B cell (primary cell): ENCODE data around the gene CA11. TPM values are rescaled to one million over a fixed set of nuclear protein-coding genes. Genes with fewer than 3 reads are reported as not detected.

Experiments used
- ATAC-seq: fragments of 200-7000 bp; cut with Tn5 transposase; one replicate; pipeline ENCODE4 v1.10.0; 2021; ENCODE audit warnings: low read depth, mild to moderate bottlenecking, moderate number of reproducible peaks, moderate library complexity
- CTCF ChIA-PET: fragments of 350-600 bp; sonication (Branson Sonifier 250); formaldehyde crosslinking; loops from one replicate; lab custom pipeline; 2021; ENCODE audit warnings: antibody characterized with exemption, inconsistent platforms; lab: Charles Lee
- POLR2A ChIA-PET: fragments of 350-600 bp; sonication (Branson Sonifier 250); formaldehyde crosslinking; loops from one replicate; lab custom pipeline; 2021; ENCODE audit warnings: antibody characterized with exemption; lab: Charles Lee
- DNase-seq: peaks from one replicate; pipeline ENCODE4 v3.0.0; 2013
- H2AFZ ChIP-seq: 2 replicates; pipeline ENCODE4 v1.6.1; 2012; ENCODE audit warnings: mild to moderate bottlenecking, low read depth, low read length; ENCODE audit not compliant: insufficient read depth, poor library complexity, severe bottlenecking
- H3K27ac ChIP-seq, 2 donors: 1 replicate in 1 of 2; 2 replicates in 1 of 2; pipeline ENCODE4 v1.5.1; 2012 to 2013; ENCODE audit warnings: low read length in 2 of 2, mild to moderate bottlenecking in 2 of 2, moderate library complexity in 1 of 2
- H3K27me3 ChIP-seq, 4 experiments: fragments of 200-600 bp in 1 of 4; sonication (generic) in 1 of 4; replicated peaks in 1 of 4; 1 replicate in 2 of 4; 2 replicates in 2 of 4; pipeline versions ENCODE4 v1.6.1 to v1.7.0; 2013 to 2016; ENCODE audit warnings: low read length in 3 of 4, mild to moderate bottlenecking in 2 of 4, mixed read lengths in 1 of 4, moderate library complexity in 1 of 4; ENCODE audit not compliant: insufficient read depth in 4 of 4, control insufficient read depth in 3 of 4; ENCODE audit errors: control extremely low read depth in 1 of 4
- H3K36me3 ChIP-seq, 2 experiments: replicated peaks in 1 of 2; 1 replicate in 1 of 2; 2 replicates in 1 of 2; pipeline versions ENCODE4 v1.6.1 to v1.7.1; 2013; ENCODE audit warnings: low read length in 1 of 2; ENCODE audit not compliant: insufficient read depth in 2 of 2, control insufficient read depth in 1 of 2; ENCODE audit errors: control extremely low read depth in 1 of 2, extremely low read depth in 1 of 2
- H3K4me1 ChIP-seq, 2 donors: fragments of 200-600 bp in 1 of 2; sonication (generic) in 1 of 2; 1 replicate in 1 of 2; 2 replicates in 1 of 2; pipeline versions ENCODE4 v1.5.1 to v1.6.1; 2013 to 2017; ENCODE audit warnings: low read length in 2 of 2; ENCODE audit not compliant: control insufficient read depth in 2 of 2, insufficient read depth in 2 of 2
- H3K4me2 ChIP-seq: replicated peaks from 2 replicates; pipeline ENCODE3; 2012; ENCODE audit warnings: mild to moderate bottlenecking, low read depth, low read length; ENCODE audit not compliant: poor library complexity, severe bottlenecking
- H3K4me3 ChIP-seq, 5 experiments: fragments of 200-600 bp in 1 of 5; sonication (generic) in 1 of 5; 1 replicate in 3 of 5; 2 replicates in 2 of 5; pipeline versions ENCODE4 v1.5.1 to v1.7.0; 2011 to 2016; ENCODE audit warnings: low read length in 4 of 5, mild to moderate bottlenecking in 4 of 5, low read depth in 2 of 5, control low read depth in 1 of 5, moderate library complexity in 1 of 5; ENCODE audit not compliant: insufficient read depth in 1 of 5; ENCODE audit errors: control extremely low read depth in 1 of 5, extremely low read depth in 1 of 5
- H3K79me2 ChIP-seq: fragments of 200-600 bp; sonication (generic); one replicate; pipeline ENCODE4 v1.6.0; 2016; ENCODE audit warnings: low read length; ENCODE audit not compliant: control insufficient read depth, insufficient read depth
- H3K9ac ChIP-seq: fragments of 200-600 bp; sonication (generic); 2 replicates; pipeline ENCODE4 v1.6.1; 2017; ENCODE audit warnings: mild to moderate bottlenecking, low read length, moderate library complexity
- H3K9me3 ChIP-seq, 3 donors: one replicate each; pipeline versions ENCODE4 v1.6.1 to v1.7.1; 2013; ENCODE audit warnings: low read length in 2 of 3; ENCODE audit not compliant: control insufficient read depth in 2 of 3, insufficient read depth in 1 of 3; ENCODE audit errors: control extremely low read depth in 1 of 3
- H4K20me1 ChIP-seq: 2 replicates; pipeline ENCODE4 v1.6.0; 2012; ENCODE audit warnings: mild to moderate bottlenecking, low read length; ENCODE audit not compliant: insufficient read depth, control insufficient read depth, poor library complexity, severe bottlenecking
- H3K27ac Mint-ChIP-seq: one replicate; pipeline ENCODE4 v1.8.0; 2021; ENCODE audit warnings: mixed read lengths
- H3K27me3 Mint-ChIP-seq: one replicate; pipeline ENCODE4 v1.8.0; 2021; ENCODE audit warnings: mixed read lengths
- H3K4me1 Mint-ChIP-seq: one replicate; pipeline ENCODE4 v1.8.0; 2021; ENCODE audit warnings: mixed read lengths
- H3K4me3 Mint-ChIP-seq: one replicate; pipeline ENCODE4 v1.8.0; 2021; ENCODE audit warnings: mixed read lengths
- H3K9me3 Mint-ChIP-seq: one replicate; pipeline ENCODE4 v1.8.0; 2022; ENCODE audit warnings: mixed read lengths; ENCODE audit not compliant: insufficient read depth
- EZH2 ChIP-seq: IDR thresholded peaks from 2 replicates; pipeline ENCODE4 v1.6.1; 2012; ENCODE audit warnings: borderline replicate concordance, low read depth, mild to moderate bottlenecking, moderate library complexity, low read length; ENCODE audit not compliant: insufficient read depth, poor library complexity, severe bottlenecking
- WGBS: methylation state at CpG from one replicate; pipeline ENCODE4 v1.1.5; 2013; ENCODE audit warnings: missing lambda C conversion rate; ENCODE audit not compliant: insufficient coverage; 5-methylcytosine and 5-hydroxymethylcytosine counted together
- intact Hi-C: fragments of 100-400 bp; cut with micrococcal nuclease; formaldehyde crosslinking; loops from one replicate; pipeline ENCODE4 v1.10.0; 2022
- polyA plus RNA-seq: library from polyadenylated mRNA; depleted of rRNA; stranded (reverse); fragments of >200 nt; gene quantifications from 2 replicates; pipeline ENCODE4 v1.2.3, GENCODE V29; 2012
- total RNA-seq, 2 donors: library from RNA; stranded (reverse); fragments of 120-200 nt in 1 of 2; gene quantifications; 1 replicate in 1 of 2; 2 replicates in 1 of 2; pipeline versions ENCODE4 v1.2.3 to v1.2.4, GENCODE V29; 2013 to 2022
- TF ChIP-seq, protein P1 (sequence below): fragments of 200-600 bp; IDR thresholded peaks from one replicate; pipeline ENCODE4 v1.8.0; 2022; ENCODE audit warnings: antibody characterized with exemption, mild to moderate bottlenecking

The CA11 gene
- total and polyA plus RNA-seq, 2 donors (not counting 1 experiment from before 2014, with no cell fraction given) = 6.5 to 27.7 TPM

- POLR2A ChIA-PET = no interaction called here
Observed at GRCh38 chr19:48603001-48603400, 43.0 kb downstream of the CA11 start.

DNA sequence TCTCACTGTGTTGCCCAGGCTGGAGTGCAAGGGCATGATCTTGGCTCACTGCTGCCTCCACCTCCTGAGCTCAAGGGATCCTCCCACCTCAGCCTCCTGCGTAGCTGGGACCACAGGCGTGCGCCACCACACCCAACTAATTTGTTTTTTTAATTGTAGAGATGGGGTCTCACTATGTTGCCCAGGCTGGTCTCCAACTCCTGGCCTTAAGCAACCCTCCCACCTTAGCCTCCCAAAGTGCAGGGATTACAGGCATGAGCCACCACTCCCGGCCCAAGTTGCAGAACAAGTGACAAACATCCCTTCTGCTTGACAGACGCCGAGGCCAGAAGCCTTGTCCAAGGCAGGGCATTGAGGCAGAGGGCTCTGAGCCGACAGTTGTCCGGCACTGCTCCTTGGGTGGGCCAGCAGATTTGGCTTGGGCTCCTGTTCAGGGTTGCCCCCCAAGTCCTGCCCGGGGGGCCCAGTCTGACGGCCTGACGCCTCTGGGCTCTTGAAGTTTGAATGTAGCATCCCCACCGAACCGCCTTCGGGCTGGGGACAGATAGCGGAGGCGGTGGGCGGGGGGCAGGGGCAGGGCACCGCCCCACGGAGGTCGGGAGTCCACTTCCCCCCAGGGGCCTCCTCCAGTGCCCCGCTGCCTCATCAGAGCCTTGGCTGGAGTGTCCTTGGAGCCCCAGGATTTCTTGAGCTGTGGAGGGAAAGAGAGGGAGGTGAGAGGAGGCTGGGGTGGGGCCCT is 45.1 kb downstream of the CA11 start:
- H3K4me3 ChIP-seq = no peak overlapping the region
- 88% methylated on average over 18 of the region's 21 CpGs for WGBS
- H3K27me3 Mint-ChIP-seq = peaks cover 4% of the 10 kb centered on the region
- ChIA-PET CTCF (interaction anchor here (1.4 kb wide), 1 partner anchor 12 kb away, joined by 5 read pairs; no protein-coding TSS in a partner anchor), POLR2A (no interaction called here)
- peaks cover 0 to 3% (median 0%) of the 10 kb centered on the region in 4 experiments for H3K27me3 ChIP-seq
- intact Hi-C loops = no loop called here
- DNase-seq (no peak), ATAC-seq (no peak)
- H3K9ac ChIP-seq = no peak overlapping the region
- H3K4me1 Mint-ChIP-seq = peaks cover 2% of the 10 kb centered on the region
- no peaks in the 10 kb centered on the region for H3K9me3 ChIP-seq
- no peak overlapping the region for H3K27ac Mint-ChIP-seq
- no peaks in the 10 kb centered on the region for H3K9me3 Mint-ChIP-seq
- no peaks in the 10 kb centered on the region for H3K79me2 ChIP-seq
- H3K4me3 Mint-ChIP-seq = no peak overlapping the region
- H2AFZ ChIP-seq = no peak overlapping the region
- H4K20me1 ChIP-seq = no peaks in the 10 kb centered on the region
- TF ChIP-seq, protein P1, sequence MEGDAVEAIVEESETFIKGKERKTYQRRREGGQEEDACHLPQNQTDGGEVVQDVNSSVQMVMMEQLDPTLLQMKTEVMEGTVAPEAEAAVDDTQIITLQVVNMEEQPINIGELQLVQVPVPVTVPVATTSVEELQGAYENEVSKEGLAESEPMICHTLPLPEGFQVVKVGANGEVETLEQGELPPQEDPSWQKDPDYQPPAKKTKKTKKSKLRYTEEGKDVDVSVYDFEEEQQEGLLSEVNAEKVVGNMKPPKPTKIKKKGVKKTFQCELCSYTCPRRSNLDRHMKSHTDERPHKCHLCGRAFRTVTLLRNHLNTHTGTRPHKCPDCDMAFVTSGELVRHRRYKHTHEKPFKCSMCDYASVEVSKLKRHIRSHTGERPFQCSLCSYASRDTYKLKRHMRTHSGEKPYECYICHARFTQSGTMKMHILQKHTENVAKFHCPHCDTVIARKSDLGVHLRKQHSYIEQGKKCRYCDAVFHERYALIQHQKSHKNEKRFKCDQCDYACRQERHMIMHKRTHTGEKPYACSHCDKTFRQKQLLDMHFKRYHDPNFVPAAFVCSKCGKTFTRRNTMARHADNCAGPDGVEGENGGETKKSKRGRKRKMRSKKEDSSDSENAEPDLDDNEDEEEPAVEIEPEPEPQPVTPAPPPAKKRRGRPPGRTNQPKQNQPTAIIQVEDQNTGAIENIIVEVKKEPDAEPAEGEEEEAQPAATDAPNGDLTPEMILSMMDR = no peak
- TF ChIP-seq EZH2 = no peak
- no peak overlapping the region for H3K4me2 ChIP-seq
- no peak overlapping the region for H3K27ac ChIP-seq
- no peaks in the 10 kb centered on the region for H3K4me1 ChIP-seq
- H3K36me3 ChIP-seq = no peaks in the 10 kb centered on the region

More at GRCh38 chr19:48603001-48603400, 43.0 kb downstream of the CA11 start:
- Histone ChIP-seq H4K20me1 (no peaks in the 10 kb centered on the region), H2AFZ (no peak overlapping the region), H3K9ac (no peak overlapping the region), H3K27me3 (peaks cover 0 to 3% (median 0%) of the 10 kb centered on the region in 4 experiments), H3K4me2 (no peak overlapping the region), H3K79me2 (no peaks in the 10 kb centered on the region), H3K27ac (no peak overlapping the region), H3K4me3 (no peak overlapping the region), H3K9me3 (no peaks in the 10 kb centered on the region), H3K4me1 (no peaks in the 10 kb centered on the region), H3K36me3 (no peaks in the 10 kb centered on the region)
- TF ChIP-seq EZH2 = no peak
- TF ChIP-seq, protein P1 = no peak
- Mint-ChIP-seq H3K27me3 (peaks cover 4% of the 10 kb centered on the region), H3K9me3 (no peaks in the 10 kb centered on the region), H3K4me3 (no peak overlapping the region), H3K27ac (no peak overlapping the region), H3K4me1 (no peaks in the 10 kb centered on the region)
- ATAC-seq = no peak
- CTCF ChIA-PET = interaction anchor here (0.8 to 1.7 kb wide), 2 partner anchors 14 to 19 kb away, joined by 3 to 8 read pairs; no protein-coding TSS in a partner anchor
- DNase-seq = no peak
- intact Hi-C loops = no loop called here
- 82% methylated on average over 7 of the region's 9 CpGs for WGBS
